Measurements from ENCODE around the gene ARFGAP1.

The ARFGAP1 gene

GRCh38 chr20:63280929-63281545, 8.4 kb downstream of the ARFGAP1 start:
- DNase-seq, result no peak

DNA sequence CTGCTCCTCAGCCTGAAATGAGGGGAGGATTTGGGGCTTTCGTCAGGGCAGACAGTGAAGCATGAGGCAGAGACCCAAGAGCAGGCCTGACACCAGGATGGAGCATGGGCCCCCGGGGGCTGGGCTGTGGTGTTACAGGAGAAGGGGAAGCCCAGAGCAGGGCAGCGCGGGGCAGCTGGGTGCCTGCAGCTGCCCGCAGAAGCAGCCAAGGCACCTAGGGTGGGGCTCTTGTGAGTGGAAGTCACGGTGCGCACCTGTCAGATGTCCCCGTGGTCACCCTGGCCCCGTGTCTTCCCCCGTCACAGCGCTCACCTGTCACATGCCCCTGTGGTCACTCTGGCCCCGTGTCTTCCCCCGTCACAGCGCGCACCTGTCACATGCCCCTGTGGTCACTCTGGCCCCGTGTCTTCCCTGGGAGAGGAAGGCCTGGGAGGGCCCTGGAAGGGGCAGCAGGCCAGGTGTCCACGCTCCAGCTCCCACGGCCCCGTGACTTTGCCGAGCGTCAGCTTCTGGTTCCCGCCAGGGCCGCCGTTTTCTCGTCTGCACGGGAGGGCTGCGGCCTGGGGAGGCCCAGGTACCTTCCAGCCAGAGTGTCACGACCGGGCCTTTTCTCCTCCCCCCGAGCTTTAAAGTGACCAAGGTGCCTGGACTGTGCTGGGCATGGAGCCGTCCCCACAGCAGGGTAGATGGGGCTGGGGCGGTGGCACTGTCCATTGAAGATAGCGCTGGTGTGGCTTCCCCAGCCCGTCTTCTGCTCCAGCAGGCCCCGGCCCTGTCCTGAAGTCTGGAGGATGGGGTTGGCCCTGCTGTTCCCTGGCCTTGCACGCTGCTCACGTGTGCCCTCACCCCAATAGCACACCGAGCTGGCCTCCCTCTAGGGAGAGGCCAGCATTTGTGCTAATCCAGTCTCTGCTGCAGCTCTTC, 9.4 kb downstream of the ARFGAP1 start:
- DNase-seq, result no peak

GRCh38 chr20:63282946-63283345, 10.3 kb downstream of the ARFGAP1 start:
- no peak for DNase-seq

DNA sequence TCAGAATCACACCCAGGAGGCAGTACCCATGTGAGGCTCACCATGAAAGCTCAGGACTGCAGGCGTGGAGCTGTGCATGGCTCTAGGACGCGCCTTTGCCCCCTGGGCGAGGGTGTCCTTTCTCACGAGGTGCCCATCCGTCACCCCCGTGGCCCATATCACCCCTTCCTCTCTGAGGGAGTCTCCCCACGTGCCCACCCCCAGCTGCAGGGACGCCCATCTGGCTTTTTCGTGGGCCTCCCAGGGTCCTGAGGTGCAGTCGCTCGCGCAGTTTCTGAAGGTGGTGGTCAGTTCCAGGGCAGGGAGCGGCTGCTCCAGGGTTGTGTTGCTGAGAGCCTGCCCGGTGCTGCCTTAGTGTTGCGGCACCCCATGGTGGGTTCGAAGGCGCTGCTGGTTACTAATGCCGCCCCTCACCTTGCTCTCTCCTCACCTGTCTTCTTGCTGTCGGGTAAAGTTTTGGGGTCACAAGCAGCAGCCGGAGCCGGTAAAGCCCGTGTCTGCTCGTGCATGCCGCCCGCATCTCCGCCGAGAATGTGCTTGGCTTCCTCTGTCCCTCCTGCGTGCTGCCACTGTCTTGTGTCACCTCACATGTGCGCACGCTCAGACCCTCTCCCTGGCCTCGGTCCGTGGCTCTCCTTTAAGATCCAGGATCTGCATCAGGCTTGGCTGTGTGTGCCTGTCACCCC, 10.9 kb downstream of the ARFGAP1 start:
- DNase-seq, result no peak

DNA sequence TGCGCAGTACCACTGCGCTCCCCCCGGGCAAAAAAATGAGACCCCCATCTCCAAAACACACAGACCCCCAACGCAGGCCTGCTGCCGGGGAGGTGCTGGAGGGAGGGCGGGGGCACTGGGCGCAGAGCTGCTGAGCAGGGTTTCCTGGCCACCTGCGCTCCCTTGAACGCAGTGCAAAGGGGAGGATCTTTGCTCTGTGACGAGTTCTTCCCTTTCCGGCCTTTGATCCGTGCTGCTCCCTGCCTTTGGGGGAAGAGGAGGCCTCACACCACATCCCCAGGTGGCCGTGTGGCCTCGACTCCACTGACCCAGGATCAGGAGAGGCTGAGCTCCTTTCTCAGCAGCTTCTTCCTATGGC, 11.4 kb downstream of the ARFGAP1 start:
- peak; percentile 33 for DNase-seq

GRCh38 chr20:63284544-63284949, 11.9 kb downstream of the ARFGAP1 start:
- DNase-seq, result peak; percentile 15

- DNase-seq, result no peak
Observed at GRCh38 chr20:63284981-63285524, 12.4 kb downstream of the ARFGAP1 start.

DNA sequence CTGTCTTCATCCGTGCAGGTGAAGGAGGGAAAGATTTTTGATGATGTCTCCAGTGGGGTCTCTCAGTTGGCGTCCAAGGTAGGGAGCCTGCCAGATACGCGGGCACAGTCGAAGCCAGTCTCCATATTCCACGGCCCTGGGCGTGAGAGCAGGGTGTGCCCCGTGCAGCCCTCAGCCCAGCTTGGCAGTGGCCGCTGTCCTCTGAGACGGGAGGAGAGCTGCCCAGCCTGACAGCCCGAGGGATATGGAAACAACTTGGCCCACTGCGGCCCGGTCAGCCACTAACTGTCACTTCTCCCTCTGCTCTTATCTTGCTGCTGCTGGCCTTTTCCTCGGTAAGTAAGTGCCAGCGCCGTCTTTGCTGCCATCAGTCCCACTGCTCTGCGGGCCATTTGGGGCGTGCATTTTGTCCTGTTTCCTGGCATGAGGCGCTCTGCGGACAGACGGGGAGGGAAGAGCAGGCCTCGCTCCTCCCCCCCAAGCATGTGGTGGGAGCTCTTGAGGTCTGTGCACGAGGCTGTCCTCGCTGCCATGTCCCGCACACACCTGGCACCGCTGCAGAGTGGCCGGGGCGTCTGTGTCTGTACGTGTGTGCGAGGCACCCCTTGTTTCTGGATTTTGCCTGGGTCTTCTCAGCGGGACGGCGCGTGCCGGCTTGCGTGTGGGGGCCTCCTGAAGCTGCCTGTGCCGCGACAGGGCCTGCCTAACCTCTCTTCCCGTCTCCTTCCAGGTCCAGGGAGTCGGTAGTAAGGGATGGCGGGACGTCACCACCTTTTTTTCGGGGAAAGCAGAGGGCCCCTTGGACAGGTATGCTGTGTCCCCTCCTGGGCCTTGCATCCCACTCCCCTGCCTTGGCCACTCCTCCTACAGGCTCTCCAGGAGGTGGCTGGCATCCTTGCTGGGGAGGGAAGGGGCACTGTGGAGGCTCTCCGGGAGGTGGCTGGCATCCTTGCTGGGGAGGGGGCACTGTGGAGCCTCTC, 13.3 kb downstream of the ARFGAP1 start:
- no peak for DNase-seq

- DNase-seq, result no peak
Observed at GRCh38 chr20:63286781-63287696, 14.4 kb downstream of the ARFGAP1 start.

- no peak for DNase-seq
Observed at GRCh38 chr20:63287697-63288580, 15.3 kb downstream of the ARFGAP1 start.

- DNase-seq, result no peak
Observed at GRCh38 chr20:63288581-63289251, 16.1 kb downstream of the ARFGAP1 start.

DNA sequence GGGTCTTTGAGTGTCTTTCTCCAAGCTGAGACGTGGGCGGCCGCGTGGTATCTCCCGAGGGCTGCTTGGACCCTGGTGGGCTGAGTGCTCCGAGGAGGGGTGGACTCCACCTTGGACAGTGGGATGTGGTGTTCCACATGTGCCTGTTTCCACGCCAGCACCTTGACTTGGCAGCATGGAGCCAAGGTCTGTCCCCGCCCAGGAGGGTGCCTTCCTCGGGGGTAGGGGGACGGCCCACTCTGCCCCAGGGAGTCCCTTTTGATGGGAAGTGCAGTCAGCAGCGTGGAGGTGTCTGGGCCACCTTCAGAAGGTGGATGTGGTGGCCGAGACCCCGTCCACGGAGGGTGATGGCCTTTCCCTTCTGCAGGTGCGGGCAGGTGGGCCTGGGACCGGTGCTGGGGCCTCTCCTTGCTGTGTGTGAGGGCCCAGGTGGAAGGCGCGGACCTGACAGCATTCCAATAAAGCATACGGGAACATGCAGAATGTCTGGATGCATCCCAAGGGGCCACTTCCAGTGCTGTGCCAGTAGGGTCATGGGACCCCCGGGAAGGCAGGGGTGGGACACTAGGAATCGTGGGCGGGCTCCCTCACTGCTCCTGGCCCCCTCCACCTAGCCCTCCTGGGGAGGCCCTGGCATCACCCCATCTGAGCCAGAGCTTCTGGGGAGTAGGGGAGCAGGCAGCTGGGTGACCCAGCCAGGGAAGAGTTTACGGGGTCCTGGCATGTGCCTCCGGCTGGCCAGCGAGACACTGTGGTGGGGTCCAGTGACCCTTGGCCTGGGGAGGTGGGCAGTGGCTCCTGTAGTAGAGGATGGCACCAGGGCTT, 16.9 kb downstream of the ARFGAP1 start:
- DNase-seq, result no peak

DNA sequence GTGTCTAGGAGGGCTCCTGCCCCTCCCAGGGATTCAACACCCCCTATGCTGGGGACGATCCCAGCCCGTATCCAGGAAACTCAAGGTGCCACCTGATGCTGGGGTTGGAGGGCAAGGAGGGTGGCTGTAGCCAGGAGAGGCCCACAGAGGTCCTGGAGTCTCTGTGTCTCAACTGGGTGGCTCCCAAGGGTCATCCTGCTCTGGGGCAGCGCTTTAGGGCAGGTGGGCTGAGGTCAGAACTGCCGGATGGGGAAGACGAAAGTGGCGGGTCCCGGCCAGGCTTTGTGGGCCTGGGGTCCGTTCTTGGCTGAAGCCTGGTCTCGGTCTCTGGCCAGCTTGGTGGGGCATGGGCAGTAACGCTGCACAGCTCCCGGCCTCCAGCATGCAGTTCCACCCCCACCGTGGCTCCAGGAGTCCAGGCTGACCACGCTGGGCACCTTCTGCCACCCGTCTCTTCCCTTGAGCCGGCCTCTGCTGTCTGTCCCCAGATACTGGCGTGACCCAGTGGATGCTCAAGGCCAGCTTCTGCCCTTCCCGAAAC, 17.6 kb downstream of the ARFGAP1 start:
- no peak for DNase-seq

GRCh38 chr20:63290677-63291472, 18.3 kb downstream of the ARFGAP1 start:
- peak; percentile 66 for DNase-seq

GRCh38 chr20:63291811-63292210, 19.2 kb downstream of the ARFGAP1 start:
- DNase-seq, result no peak

- DNase-seq, result no peak
Observed at GRCh38 chr20:63292292-63292701, 19.7 kb downstream of the ARFGAP1 start.

- DNase-seq, result no peak
Observed at GRCh38 chr20:63292904-63293303, 20.3 kb downstream of the ARFGAP1 start, which contains the start of gene COL20A1. Gene COL20A1, plus strand, starts transcription at chr20:63293186. Its CDS starts 1,922 bp downstream, at chr20:63295108.

Data from activated CD4-positive, alpha-beta T cell treated with anti-CD3 and anti-CD28 coated beads, Interleukin-10, Interleukin-2, amounts not matched to agents 100 ng/mL and 50 ng/mL, durations not matched to agents 16 hours and 8 hours (primary cell).